GM12891 (cell line): ENCODE measurements around the gene LPIN2.

ENCODE experiments used
- PAX5 ChIP-seq: IDR thresholded peaks from 2 replicates; pipeline ENCODE4 v1.6.1; 2011; ENCODE audit warnings: low read length, moderate library complexity, mild to moderate bottlenecking; ENCODE audit not compliant: insufficient read depth, severe bottlenecking
- POLR2A ChIP-seq: IDR thresholded peaks from 2 replicates; pipeline ENCODE4 v1.6.1; 2011; ENCODE audit warnings: low read depth, low read length, control low read depth
- POLR2AphosphoS5 ChIP-seq: IDR thresholded peaks from 2 replicates; pipeline ENCODE4 v1.6.1; 2011; ENCODE audit warnings: low read depth, low read length, control low read depth
- POU2F2 ChIP-seq: IDR thresholded peaks from 2 replicates; pipeline ENCODE4 v1.6.1; 2011; ENCODE audit warnings: low read depth, mild to moderate bottlenecking, control low read depth, low read length, moderate library complexity
- SPI1 ChIP-seq: IDR thresholded peaks from 2 replicates; pipeline ENCODE4 v1.6.1; 2011; ENCODE audit warnings: low read depth, low read length, control low read depth
- TAF1 ChIP-seq: IDR thresholded peaks from 2 replicates; pipeline ENCODE4 v1.6.1; 2011; ENCODE audit warnings: low read depth, low read length, control low read depth

- TF ChIP-seq TAF1: no peak
- TF ChIP-seq POLR2A: no peak
- no peak for TF ChIP-seq POLR2AphosphoS5
- TF ChIP-seq SPI1: no peak
- TF ChIP-seq POU2F2: no peak
- TF ChIP-seq PAX5: no peak
Observed at GRCh38 chr18:3040881-3041280, 27.9 kb upstream of the LPIN2 start.
